VCaP (cell line): ENCODE data around the gene ERG28.
"Not testable (repeated sequence)": the region's sequence is repeated elsewhere in the genome, so short reads cannot be mapped to it uniquely, and the experiment has no call there.

Experiments
- H3K27ac ChIP-seq: fragments of 450-650 bp; 2 replicates; pipeline ENCODE4 v1.5.1; 2017
- CTCF ChIP-seq: fragments of 450-650 bp; conservative IDR thresholded peaks from 2 replicates; pipeline ENCODE4 v1.5.1; 2017; ENCODE audit warnings: mild to moderate bottlenecking, moderate library complexity

ERG28 gene

GRCh38 chr14:75699331-75699730 is 38.7 kb upstream of the ERG28 start:
- TF ChIP-seq CTCF: no peak
- no peak overlapping the region for H3K27ac ChIP-seq

GRCh38 chr14:75697918-75698317 is 37.2 kb upstream of the ERG28 start:
- H3K27ac ChIP-seq: no peak overlapping the region
- TF ChIP-seq CTCF: no peak

- no peak for TF ChIP-seq CTCF
- H3K27ac ChIP-seq: no peak overlapping the region
These were observed 36.7 kb upstream of the ERG28 start for GRCh38 chr14:75697386-75697785.

- not testable (repeated sequence) for H3K27ac ChIP-seq
These were observed 34.3 kb upstream of the ERG28 start for GRCh38 chr14:75695025-75695424.

- H3K27ac ChIP-seq: no peak overlapping the region
- no peak for TF ChIP-seq CTCF
These were observed 29.3 kb upstream of the ERG28 start for GRCh38 chr14:75690010-75690409.

GRCh38 chr14:75689012-75689411 is 28.3 kb upstream of the ERG28 start:
- H3K27ac ChIP-seq: no peak overlapping the region
- TF ChIP-seq CTCF: no peak

- no peak for TF ChIP-seq CTCF
- no peak overlapping the region for H3K27ac ChIP-seq
These were observed 25.2 kb upstream of the ERG28 start for GRCh38 chr14:75685910-75686309.

- no peak overlapping the region for H3K27ac ChIP-seq
- TF ChIP-seq CTCF: no peak
These were observed 14.7 kb upstream of the ERG28 start for GRCh38 chr14:75675265-75675960.
